ENCODE results near the gene FAM131B. TPM values are rescaled to one million over a fixed set of nuclear protein-coding genes. Genes with fewer than 3 reads are reported as not detected.
A peak's percentile ranks its signal among the peaks of the same experiment; 100 is the strongest.
"Not testable (repeated sequence)": the region's sequence is repeated elsewhere in the genome, so short reads cannot be mapped to it uniquely, and the experiment has no call there.

Gene FAM131B
- total and polyA plus RNA-seq, 12 donors = 0.10 to 1.7 (median 0.36) TPM

DNA sequence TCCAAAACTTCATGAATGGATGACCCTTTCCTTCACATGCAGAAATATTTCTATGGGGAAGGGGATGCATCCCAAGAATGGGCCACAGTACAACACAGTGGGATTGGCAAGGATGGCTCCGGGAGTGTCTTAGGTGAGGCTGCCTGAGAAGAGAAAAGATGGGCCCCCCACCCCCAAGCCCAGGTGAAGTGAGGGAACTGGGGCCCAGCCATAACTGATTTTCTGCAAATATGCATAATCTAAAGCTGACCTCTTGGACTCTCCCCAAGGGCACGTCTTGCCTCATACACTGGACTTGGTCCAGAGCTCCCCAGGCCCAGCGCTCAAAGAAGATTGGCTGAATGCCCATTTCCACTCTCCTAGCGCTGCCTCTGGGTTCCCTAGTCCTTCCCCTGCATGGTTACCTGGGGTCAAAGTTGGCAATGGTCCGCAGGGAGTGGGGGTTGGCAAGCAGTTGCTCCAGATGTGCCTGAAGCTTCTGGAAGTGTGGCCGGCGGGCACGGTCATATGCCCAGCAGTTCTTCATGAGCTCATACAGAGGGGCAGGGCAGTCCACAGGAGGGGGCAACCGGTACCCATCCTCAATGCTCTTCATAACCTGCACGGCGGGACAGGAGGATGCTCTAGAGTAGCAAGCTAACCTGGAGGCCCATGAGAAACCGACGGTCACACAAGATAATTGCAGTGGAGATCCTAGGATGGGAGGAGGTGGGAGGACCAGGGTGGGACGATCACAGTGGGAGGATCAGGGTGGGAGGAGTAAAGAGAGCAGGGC lies 30.9 kb upstream of the FAM131B start:
- WGBS, 4 donors = 78 to 89% (median 82%) methylated on average over 9 to 14 of the region's 14 CpGs
- no peaks in the 10 kb centered on the region for H3K27me3 ChIP-seq
- H3K27ac ChIP-seq = peak overlapping the region in 1 of 5 donors; percentile 86
- TF ChIP-seq, protein P1, sequence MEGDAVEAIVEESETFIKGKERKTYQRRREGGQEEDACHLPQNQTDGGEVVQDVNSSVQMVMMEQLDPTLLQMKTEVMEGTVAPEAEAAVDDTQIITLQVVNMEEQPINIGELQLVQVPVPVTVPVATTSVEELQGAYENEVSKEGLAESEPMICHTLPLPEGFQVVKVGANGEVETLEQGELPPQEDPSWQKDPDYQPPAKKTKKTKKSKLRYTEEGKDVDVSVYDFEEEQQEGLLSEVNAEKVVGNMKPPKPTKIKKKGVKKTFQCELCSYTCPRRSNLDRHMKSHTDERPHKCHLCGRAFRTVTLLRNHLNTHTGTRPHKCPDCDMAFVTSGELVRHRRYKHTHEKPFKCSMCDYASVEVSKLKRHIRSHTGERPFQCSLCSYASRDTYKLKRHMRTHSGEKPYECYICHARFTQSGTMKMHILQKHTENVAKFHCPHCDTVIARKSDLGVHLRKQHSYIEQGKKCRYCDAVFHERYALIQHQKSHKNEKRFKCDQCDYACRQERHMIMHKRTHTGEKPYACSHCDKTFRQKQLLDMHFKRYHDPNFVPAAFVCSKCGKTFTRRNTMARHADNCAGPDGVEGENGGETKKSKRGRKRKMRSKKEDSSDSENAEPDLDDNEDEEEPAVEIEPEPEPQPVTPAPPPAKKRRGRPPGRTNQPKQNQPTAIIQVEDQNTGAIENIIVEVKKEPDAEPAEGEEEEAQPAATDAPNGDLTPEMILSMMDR (IDR thresholded peaks at IDR 0.05) = no peak
- TF ChIP-seq POLR2A (IDR thresholded peaks at IDR 0.05) = no peak
- peaks cover 0 to 30% of the 10 kb centered on the region in 2 donors for H3K36me3 ChIP-seq (replicated peaks in 1 of 2)
- intact Hi-C loops (cut with DNase I) = no loop called here
- H3K9me3 ChIP-seq (replicated peaks in 1 of 3) = no peaks in the 10 kb centered on the region
- peak in 3 of 7 donors; percentile 47 to 58 (median 51) for DNase-seq
- H3K4me1 ChIP-seq (replicated peaks in 1 of 2) = peaks cover 11 to 33% of the 10 kb centered on the region in 2 donors
- no peak overlapping the region for H3K4me3 ChIP-seq

DNA sequence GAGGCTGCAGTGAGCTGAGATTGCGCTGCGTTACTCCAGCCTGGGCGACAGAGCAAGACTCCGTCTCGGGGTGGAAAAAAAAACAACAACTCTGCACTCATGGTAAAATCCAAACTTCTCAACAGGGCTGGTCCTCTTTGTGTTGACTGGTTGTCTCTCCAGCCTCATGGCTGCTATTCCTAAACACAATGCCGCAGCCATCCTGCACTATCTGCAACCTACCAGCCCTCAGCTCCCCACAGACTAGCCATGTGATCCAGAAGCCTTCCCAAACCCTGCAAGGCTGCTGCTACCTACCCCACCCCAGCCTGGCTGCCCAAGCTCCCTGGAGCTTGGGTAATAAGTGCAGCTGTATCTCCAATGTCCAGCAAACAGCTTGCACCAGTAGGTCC lies 30.4 kb upstream of the FAM131B start:
- 91 to 99% (median 95%) methylated on average over 6 of the region's 6 CpGs for WGBS, 4 donors
- Histone ChIP-seq H3K27me3 (no peaks in the 10 kb centered on the region), H3K4me3 (no peak overlapping the region), H3K36me3 (replicated peaks in 1 of 2) (peaks cover 0 to 36% of the 10 kb centered on the region in 2 donors), H3K4me1 (replicated peaks in 1 of 2) (peaks cover 11 to 33% of the 10 kb centered on the region in 2 donors), H3K9me3 (replicated peaks in 1 of 3) (no peaks in the 10 kb centered on the region), H3K27ac (peak overlapping the region in 1 of 5 donors; percentile 86)
- DNase-seq = no peak
- intact Hi-C loops (cut with DNase I) = no loop called here
- TF ChIP-seq POLR2A (IDR thresholded peaks at IDR 0.05) = no peak
- TF ChIP-seq, protein P1 (IDR thresholded peaks at IDR 0.05) = no peak

DNA sequence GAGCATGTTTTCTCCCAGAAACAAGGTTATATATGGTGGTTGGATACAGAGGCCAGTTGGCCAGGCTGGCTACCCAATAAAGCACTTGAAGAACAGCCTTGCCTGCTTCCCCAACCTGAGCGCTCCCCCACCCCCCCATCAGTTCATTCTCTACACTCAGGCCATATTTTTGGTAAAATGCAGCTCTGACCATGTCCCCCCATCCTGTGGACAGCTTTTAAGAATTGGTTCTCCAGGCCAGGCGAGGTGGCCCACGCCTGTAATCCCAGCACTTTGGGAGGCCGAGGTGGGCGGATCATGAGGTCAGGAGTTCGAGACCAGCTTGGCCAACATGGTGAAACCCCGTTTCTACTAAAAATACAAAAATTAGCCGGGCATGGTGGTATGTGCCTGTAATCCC lies 29.9 kb upstream of the FAM131B start:
- H3K27me3 ChIP-seq; H3K4me3 ChIP-seq; DNase-seq; intact Hi-C loops (cut with DNase I); H3K9me3 ChIP-seq (replicated peaks in 1 of 3): not testable (repeated sequence)
- peaks cover 0 to 40% of the 10 kb centered on the region in 2 donors for H3K36me3 ChIP-seq (replicated peaks in 1 of 2)
- 85 to 100% (median 92%) methylated on average over 2 to 8 of the region's 8 CpGs for WGBS, 4 donors
- H3K27ac ChIP-seq = peak overlapping the region in 2 of 5 donors; percentile 36 to 86
- H3K4me1 ChIP-seq (replicated peaks in 1 of 2) = peaks cover 11 to 33% of the 10 kb centered on the region in 2 donors

DNA sequence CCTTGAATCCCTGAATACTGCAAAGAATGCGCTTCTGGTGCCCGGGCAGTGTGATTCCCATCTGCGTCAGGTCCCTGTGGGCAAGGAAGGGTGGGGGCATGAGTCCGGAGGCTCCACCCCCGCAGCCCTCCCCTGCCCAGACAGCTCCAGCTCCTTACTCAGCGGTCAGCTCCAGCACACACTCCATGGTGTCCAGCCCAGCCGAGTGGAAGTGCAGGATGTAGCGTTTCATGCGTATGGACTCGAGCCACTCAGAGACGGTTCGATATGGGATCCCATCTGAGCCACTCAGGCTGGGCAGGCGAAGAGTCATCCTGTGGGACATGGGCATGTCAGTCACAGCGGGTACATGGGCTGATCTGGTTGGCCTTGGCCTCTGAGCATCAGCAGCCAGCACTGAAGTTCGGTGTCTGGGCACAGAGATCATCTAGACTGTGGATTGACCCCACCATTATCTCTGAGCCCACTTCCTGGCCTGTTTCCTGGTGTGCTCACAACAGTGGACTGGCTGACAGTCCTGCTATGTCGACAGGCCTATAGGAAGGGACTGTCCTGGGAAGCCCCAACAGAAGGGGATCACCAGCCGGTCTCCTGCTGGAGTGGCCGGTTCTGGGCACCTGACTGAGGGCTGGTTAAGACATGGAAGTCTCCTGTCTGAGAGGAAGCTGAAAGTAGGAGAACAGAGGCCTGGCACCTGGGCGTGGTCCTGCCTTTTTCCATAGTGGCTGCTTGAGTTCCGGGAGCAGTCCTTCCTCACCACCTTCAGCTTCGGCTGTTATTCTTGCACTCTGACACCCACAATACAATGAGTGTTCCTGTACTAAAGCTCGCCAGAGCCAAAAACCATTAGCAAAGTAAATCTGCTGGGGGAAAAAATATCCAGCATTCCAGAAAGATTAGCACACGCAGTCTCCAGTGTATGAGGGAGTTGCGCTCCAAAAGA lies 29.2 kb upstream of the FAM131B start:
- no peak for TF ChIP-seq POLR2A (IDR thresholded peaks at IDR 0.05)
- TF ChIP-seq, protein P1 (IDR thresholded peaks at IDR 0.05) = no peak
- Histone ChIP-seq H3K4me3 (no peak overlapping the region), H3K27ac (peak overlapping the region in 2 of 5 donors; percentile 36 to 86), H3K36me3 (replicated peaks in 1 of 2) (peaks cover 0 to 44% of the 10 kb centered on the region in 2 donors), H3K27me3 (no peaks in the 10 kb centered on the region), H3K4me1 (replicated peaks in 1 of 2) (peaks cover 11 to 36% of the 10 kb centered on the region in 2 donors), H3K9me3 (replicated peaks in 1 of 3) (no peaks in the 10 kb centered on the region)
- intact Hi-C loops (cut with DNase I) = no loop called here
- 66 to 71% (median 69%) methylated on average over 13 to 24 of the region's 24 CpGs for WGBS, 4 donors
- peak in 3 of 7 donors; percentile 37 to 64 (median 49) for DNase-seq

All from adrenal gland (tissue), 12 donors.